ENCODE measurements around the gene NHSL1. TPM values are rescaled to one million over a fixed set of nuclear protein-coding genes. Genes with fewer than 3 reads are reported as not detected.

Gene NHSL1
- total and polyA plus RNA-seq, 8 donors: 37.8 to 90.2 (median 76.8) TPM

DNA sequence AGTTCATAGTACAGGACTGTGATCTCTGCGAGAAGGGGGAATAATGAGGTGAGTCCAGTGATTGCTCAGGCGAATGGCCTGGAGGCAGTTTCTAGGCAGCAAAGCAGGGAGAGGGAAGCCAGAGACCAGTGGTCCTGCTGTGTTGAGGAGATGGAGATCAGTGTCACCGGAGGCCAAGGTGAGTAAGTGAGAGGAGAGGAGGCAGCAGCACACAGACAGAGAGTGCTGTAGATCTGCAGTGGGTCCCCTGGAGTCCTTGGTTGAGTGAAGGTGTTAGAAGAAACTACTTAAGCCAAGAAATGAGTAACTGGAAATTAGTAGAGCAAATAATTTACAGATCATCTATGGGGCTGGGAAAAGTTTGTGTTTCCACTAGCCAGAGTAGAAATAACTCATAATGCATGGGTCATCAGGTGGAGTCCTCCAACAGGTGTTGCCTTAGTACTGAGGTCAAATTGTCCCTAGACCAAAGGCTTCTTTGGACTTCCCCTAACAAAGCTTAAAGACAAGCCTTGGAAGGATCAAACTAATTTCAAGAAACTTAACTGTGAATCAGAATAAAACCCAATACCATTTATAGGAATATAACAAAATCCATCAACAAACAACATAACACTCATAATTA is 81.7 kb downstream of the NHSL1 start:
- TF ChIP-seq, protein P1, sequence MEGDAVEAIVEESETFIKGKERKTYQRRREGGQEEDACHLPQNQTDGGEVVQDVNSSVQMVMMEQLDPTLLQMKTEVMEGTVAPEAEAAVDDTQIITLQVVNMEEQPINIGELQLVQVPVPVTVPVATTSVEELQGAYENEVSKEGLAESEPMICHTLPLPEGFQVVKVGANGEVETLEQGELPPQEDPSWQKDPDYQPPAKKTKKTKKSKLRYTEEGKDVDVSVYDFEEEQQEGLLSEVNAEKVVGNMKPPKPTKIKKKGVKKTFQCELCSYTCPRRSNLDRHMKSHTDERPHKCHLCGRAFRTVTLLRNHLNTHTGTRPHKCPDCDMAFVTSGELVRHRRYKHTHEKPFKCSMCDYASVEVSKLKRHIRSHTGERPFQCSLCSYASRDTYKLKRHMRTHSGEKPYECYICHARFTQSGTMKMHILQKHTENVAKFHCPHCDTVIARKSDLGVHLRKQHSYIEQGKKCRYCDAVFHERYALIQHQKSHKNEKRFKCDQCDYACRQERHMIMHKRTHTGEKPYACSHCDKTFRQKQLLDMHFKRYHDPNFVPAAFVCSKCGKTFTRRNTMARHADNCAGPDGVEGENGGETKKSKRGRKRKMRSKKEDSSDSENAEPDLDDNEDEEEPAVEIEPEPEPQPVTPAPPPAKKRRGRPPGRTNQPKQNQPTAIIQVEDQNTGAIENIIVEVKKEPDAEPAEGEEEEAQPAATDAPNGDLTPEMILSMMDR (IDR thresholded peaks at IDR 0.05): no peak
- intact Hi-C loops (cut with DNase I): no loop called here
- peaks cover 0 to 4% of the 10 kb centered on the region in 2 donors for H3K4me1 ChIP-seq
- DNase-seq: no peak
- no peak overlapping the region for H3K4me3 ChIP-seq
- H3K27ac ChIP-seq: no peak overlapping the region
- H3K36me3 ChIP-seq: peaks cover 0 to 66% of the 10 kb centered on the region in 2 donors
- ATAC-seq: no peak
- no peaks in the 10 kb centered on the region for H3K27me3 ChIP-seq
- H3K9me3 ChIP-seq: no peaks in the 10 kb centered on the region

DNA sequence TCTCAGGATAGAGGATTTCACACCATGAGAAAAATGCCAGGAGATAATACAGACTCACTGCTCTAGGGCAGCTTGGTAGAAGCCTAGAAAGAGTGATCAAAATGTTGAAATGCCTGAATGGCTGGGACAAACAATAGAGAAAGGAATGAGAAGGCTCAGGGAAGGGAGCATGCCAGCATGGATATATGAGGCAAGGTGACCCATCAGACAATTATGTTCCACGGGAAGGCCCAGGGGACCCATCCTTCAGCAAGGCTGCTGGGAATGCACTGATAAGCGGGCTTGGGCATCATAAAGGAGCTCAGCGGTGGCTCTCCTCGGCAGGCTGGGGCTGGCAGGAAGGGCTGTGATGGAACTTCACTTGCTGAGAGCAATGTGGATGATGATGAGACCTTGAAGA is 83.1 kb downstream of the NHSL1 start:
- Histone ChIP-seq H3K4me3 (no peak overlapping the region), H3K27me3 (no peaks in the 10 kb centered on the region), H3K4me1 (peaks cover 0 to 5% of the 10 kb centered on the region in 2 donors), H3K9me3 (no peaks in the 10 kb centered on the region), H3K27ac (no peak overlapping the region), H3K36me3 (peaks cover 0 to 80% of the 10 kb centered on the region in 2 donors)
- DNase-seq (no peak), ATAC-seq (no peak)
- intact Hi-C loops (cut with DNase I): no loop called here
- TF ChIP-seq, protein P1 (IDR thresholded peaks at IDR 0.05): no peak

DNA sequence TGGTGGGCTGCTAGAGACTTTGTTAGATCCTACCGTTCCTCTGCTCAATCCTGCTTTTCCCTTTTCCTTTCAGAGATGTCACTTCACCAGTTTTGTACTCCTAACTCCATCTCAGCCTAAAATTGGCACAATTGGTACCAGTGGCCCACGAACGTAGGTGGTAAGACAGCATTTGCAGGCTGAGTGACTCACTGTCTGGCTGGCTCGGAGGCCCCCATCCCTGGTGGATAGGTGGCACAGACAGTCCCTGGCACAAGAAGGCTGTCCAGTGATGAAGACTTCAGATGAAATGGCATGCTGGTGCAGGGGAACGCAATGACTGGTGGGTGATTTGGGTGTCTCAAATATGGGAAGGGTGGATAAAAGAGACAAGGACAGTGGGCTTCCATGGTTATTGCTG is 84.2 kb downstream of the NHSL1 start:
- TF ChIP-seq, protein P1 (IDR thresholded peaks at IDR 0.05): no peak
- no peak for DNase-seq
- H3K36me3 ChIP-seq: peaks cover 0 to 80% of the 10 kb centered on the region in 2 donors
- no peak for ATAC-seq
- no peak overlapping the region for H3K27ac ChIP-seq
- no peaks in the 10 kb centered on the region for H3K9me3 ChIP-seq
- no peak overlapping the region for H3K4me3 ChIP-seq
- intact Hi-C loops (cut with DNase I): no loop called here
- peaks cover 0 to 16% of the 10 kb centered on the region in 2 donors for H3K4me1 ChIP-seq
- no peaks in the 10 kb centered on the region for H3K27me3 ChIP-seq

DNA sequence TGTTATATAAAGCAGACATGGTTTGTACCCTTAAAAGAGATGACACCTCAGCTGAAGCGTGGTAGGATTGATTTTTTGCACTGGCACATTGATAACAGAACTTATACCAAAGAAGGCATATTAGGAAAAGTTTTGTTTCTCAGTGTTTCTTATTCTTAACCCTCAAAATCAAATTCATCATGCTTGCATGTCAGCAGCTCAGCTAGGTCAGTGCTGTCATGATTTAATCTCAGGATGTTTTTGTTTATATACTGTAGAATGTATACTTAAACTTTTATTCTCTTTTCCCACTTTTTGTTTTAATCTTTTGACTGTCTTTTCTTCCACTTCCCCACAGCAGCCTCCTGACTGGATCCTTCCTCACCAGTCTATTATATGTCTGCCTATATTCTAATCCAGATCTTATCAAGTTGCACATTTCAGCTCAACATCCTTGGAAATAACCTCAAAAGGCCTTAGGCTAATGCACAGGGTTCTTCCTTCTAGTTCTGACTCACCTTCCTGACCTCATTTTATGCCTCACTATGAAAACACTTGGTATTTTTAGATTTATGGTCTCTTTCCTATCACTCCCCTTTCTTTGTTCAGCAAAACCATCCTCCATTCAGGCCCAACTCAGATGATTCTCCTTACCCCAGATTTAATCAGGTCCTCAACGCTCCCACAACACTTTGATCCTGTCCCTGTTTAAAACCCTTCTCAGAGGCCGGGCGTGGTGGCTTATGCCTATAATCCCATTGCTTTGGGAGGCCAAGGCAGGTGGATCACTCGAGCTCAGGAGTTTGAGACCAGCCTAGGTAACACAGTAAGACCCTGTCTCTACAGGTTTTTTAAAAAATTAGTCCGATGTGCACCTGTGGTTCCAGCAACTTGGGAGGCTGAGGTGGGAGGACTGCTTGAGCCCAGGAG is 88.1 kb downstream of the NHSL1 start:
- Histone ChIP-seq H3K4me1 (peaks cover 0 to 26% of the 10 kb centered on the region in 2 donors), H3K36me3 (peaks cover 0 to 88% of the 10 kb centered on the region in 2 donors), H3K27me3 (no peaks in the 10 kb centered on the region), H3K27ac (no peak overlapping the region), H3K4me3 (no peak overlapping the region), H3K9me3 (no peaks in the 10 kb centered on the region)
- intact Hi-C loops (cut with DNase I): no loop called here
- DNase-seq (no peak), ATAC-seq (peak; percentile 33)
- TF ChIP-seq, protein P1 (IDR thresholded peaks at IDR 0.05): no peak
